Measurements from ENCODE around the gene AHRR.

GRCh38 chr5:435961-436640 is 114.6 kb downstream of the AHRR start:
- TF ChIP-seq POLR2A (IDR thresholded peaks at IDR 0.05) (no peak), CTCF (IDR thresholded peaks at IDR 0.05) (no peak)
